Stomach smooth muscle (tissue), 2 donors: ENCODE data around the gene KIF12.

ENCODE experiments used
- H3K27ac ChIP-seq: one replicate; pipeline ENCODE4 v1.7.0; 2013; ENCODE audit warnings: mild to moderate bottlenecking, low read length, inconsistent platforms
- H3K27me3 ChIP-seq, 2 donors: one replicate each; pipeline ENCODE4 v1.7.0; 2013; ENCODE audit warnings: low read length in 2 of 2; ENCODE audit not compliant: insufficient read depth in 2 of 2, control insufficient read depth in 1 of 2
- H3K36me3 ChIP-seq, 2 donors: one replicate each; pipeline ENCODE4 v1.7.0; 2013; ENCODE audit warnings: low read length in 2 of 2; ENCODE audit not compliant: control insufficient read depth in 2 of 2, insufficient read depth in 2 of 2
- H3K4me1 ChIP-seq: one replicate; pipeline ENCODE4 v1.7.0; 2013; ENCODE audit warnings: low read length; ENCODE audit not compliant: control insufficient read depth, insufficient read depth
- H3K4me3 ChIP-seq, 2 donors: one replicate each; pipeline ENCODE4 v1.7.0; 2013; ENCODE audit warnings: low read length in 2 of 2
- H3K9ac ChIP-seq, 2 donors: one replicate each; pipeline ENCODE4 v1.7.0; 2013; ENCODE audit warnings: low read length in 2 of 2, mild to moderate bottlenecking in 1 of 2
- H3K9me3 ChIP-seq, 2 donors: one replicate each; pipeline ENCODE4 v1.7.0; 2013; ENCODE audit warnings: low read length in 2 of 2; ENCODE audit not compliant: control insufficient read depth in 2 of 2
- donor health status: healthy.
- donor health status: Pancreatic carcinoma.

Gene KIF12

DNA sequence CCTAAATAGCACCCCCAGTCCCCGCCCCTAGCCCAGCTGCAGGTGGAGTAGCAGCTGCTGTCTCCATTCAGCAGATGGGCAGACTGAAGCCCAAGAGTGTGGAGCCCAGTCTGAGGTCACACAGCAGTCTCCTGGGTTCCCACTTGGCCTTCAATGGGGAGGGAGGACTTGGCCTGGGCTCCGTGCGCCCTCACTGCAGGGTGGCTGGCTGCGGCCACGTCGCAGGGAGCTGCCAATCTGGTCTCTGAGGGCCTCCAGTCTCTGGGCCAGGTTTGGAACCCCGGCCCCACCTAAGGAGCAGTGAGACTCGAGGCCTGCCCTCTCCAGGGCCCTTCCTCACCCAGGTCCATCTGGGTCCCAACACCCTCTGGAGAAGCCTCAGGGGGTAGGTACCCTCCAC lies 7.4 kb downstream of the KIF12 start:
- Histone ChIP-seq H3K27me3 (peaks cover 2 to 3% of the 10 kb centered on the region in 2 donors), H3K4me3 (no peak overlapping the region), H3K36me3 (no peaks in the 10 kb centered on the region), H3K4me1 (no peaks in the 10 kb centered on the region), H3K27ac (no peak overlapping the region), H3K9ac (no peak overlapping the region), H3K9me3 (no peaks in the 10 kb centered on the region)

DNA sequence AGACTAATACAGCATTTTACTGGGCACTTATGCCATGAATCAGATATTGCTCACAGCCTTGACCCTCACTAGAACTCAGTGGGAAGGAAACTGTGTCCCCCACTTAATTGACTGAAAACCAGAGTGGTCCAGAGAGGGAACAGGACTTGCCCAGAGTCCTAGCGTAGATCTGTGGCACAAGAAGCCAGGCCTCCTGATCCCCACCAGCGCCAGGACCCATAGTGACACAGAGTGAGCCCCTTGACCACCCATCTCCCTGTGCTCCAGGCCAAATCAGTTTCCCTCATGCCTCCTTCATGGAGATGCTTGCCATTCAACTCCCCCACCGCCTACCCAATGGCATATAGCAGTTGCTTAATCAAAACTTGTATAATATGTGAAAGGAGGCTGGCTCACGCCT lies 8.3 kb downstream of the KIF12 start:
- no peak overlapping the region for H3K27ac ChIP-seq
- H3K36me3 ChIP-seq: no peaks in the 10 kb centered on the region
- no peak overlapping the region for H3K9ac ChIP-seq
- no peaks in the 10 kb centered on the region for H3K4me1 ChIP-seq
- H3K9me3 ChIP-seq: no peaks in the 10 kb centered on the region
- H3K27me3 ChIP-seq: peaks cover 0 to 2% of the 10 kb centered on the region in 2 donors
- H3K4me3 ChIP-seq: no peak overlapping the region

DNA sequence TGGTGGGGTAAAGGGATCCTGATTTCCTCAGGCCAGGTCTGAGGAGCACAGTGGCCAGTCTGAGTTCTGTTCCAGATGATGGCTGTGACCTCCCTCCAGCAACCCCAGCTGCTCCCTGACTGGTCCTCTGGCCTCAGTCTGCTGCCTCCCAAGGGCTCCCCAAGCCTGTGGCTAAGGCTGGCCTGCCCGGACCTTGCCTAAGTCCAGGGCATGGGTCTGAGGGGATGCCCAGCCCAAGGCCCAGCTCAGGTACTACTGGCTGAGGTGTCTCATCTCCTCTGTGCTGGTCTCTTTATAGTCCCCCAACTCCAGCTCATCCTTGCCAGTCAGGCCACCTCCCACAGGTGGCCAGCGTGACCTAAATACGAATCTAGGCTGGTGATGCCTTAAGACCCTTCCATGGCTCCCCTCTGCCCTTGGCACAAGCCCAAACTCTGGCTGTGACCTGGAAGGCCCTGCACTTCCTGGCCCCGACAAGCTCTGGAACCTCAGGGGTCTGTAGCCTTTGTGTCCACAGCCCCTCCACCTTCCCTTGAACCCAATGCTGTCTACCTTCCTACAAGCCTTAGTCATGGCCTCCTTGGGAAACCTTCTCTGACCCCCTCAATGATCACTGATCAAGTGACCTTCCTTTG lies 9.8 kb downstream of the KIF12 start:
- H3K4me1 ChIP-seq: peaks cover 4% of the 10 kb centered on the region
- no peak overlapping the region for H3K9ac ChIP-seq
- H3K9me3 ChIP-seq: no peaks in the 10 kb centered on the region
- H3K36me3 ChIP-seq: no peaks in the 10 kb centered on the region
- no peak overlapping the region for H3K27ac ChIP-seq
- peaks cover 0 to 2% of the 10 kb centered on the region in 2 donors for H3K27me3 ChIP-seq
- no peak overlapping the region for H3K4me3 ChIP-seq

DNA sequence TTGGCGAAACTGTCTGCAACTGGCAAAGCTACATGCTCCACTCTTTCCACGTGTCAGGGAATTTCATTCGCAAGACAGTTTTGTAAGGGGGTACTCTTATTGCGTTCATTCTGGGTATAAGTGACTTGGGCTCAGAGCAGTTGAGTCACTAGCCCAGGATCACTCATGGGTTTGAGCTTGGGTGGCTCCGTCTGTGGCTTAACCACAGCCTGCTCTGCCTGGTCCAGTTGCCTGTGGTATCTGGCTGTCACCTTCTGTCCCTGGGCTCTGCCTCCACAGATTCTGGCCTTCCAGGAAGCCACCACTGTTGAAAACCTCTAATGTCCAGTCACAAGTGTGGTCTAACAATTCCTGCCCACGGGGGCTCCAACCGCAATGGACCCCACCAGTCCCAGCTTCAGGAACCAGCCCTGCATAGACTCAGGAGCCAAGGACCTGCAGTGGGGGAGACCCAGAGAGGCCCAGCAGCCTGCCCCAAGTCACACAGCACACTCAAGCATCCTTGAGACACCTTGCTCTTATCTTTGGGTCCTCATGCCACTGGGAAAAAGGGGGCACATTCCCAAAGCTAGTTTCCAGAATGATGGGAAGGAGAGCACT lies 10.4 kb downstream of the KIF12 start:
- Histone ChIP-seq H3K36me3 (no peaks in the 10 kb centered on the region), H3K4me3 (no peak overlapping the region), H3K4me1 (peaks cover 4% of the 10 kb centered on the region), H3K9ac (no peak overlapping the region), H3K9me3 (no peaks in the 10 kb centered on the region), H3K27ac (no peak overlapping the region), H3K27me3 (peaks cover 0 to 2% of the 10 kb centered on the region in 2 donors)

DNA sequence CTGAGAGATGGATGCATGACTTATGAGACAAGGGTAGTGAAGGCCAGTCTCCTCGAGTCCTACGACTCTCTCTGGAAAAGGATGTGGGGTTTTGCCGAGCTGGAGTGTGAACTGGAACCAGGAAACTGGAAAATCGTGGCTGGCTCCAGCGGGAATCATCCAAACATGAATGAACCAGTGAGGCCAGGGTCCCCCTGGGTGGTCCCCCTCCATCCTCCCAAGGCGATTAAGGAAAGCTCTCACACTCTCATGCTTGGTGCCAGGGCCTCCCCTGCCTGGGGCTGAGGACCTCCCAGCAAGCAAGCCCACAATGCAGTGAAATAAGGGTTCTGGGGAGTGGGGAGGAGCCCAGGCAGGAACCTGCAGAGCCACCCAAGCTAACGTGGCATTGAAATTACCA lies 11.4 kb downstream of the KIF12 start:
- Histone ChIP-seq H3K9me3 (no peaks in the 10 kb centered on the region), H3K27me3 (peaks cover 0 to 2% of the 10 kb centered on the region in 2 donors), H3K9ac (no peak overlapping the region), H3K4me1 (peaks cover 5% of the 10 kb centered on the region), H3K4me3 (no peak overlapping the region), H3K27ac (no peak overlapping the region), H3K36me3 (no peaks in the 10 kb centered on the region)

DNA sequence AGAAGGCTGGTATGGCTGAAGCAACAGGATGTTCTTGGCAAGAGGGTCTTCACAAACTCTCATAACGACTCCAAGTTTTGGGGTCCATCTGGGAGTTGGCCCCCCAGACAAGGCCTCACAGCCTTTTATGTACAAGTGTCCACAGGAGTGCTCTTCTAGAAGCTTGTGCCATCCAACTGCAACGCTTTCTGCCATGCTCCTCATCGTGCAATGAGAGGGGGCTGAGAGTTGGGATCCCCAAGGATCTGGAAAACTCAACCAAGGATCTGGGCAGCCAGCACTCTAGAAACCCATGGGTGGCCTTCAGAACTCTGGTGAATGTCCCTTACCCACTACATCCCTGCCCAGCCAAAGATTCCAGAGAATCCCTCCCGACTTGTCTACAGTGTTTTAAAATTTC lies 12.5 kb downstream of the KIF12 start:
- Histone ChIP-seq H3K9ac (no peak overlapping the region), H3K9me3 (no peaks in the 10 kb centered on the region), H3K4me1 (peaks cover 7% of the 10 kb centered on the region), H3K4me3 (no peak overlapping the region), H3K27me3 (no peaks in the 10 kb centered on the region), H3K36me3 (no peaks in the 10 kb centered on the region), H3K27ac (no peak overlapping the region)

DNA sequence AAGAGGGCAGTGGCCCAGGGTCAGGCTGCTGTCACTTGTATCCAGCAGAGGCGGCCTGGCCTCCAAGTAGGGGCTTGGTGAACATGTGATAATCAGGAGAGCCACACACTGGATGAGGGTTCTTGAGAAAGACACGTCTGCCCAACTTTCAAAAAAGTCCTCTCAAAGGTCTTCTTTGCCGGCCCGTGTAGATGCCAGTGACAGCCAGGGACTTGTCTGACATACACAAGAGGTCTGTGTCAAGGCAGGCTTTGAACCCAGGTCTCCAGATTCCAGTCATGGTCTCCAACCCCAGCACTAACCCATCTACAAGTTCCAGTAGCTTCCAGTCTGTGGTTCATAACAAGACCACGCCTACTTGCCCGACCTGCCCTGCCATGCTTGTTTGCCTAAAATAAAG lies 13.1 kb downstream of the KIF12 start:
- Histone ChIP-seq H3K4me3 (no peak overlapping the region), H3K9me3 (no peaks in the 10 kb centered on the region), H3K36me3 (no peaks in the 10 kb centered on the region), H3K27ac (no peak overlapping the region), H3K27me3 (no peaks in the 10 kb centered on the region), H3K9ac (no peak overlapping the region), H3K4me1 (peaks cover 7% of the 10 kb centered on the region)

DNA sequence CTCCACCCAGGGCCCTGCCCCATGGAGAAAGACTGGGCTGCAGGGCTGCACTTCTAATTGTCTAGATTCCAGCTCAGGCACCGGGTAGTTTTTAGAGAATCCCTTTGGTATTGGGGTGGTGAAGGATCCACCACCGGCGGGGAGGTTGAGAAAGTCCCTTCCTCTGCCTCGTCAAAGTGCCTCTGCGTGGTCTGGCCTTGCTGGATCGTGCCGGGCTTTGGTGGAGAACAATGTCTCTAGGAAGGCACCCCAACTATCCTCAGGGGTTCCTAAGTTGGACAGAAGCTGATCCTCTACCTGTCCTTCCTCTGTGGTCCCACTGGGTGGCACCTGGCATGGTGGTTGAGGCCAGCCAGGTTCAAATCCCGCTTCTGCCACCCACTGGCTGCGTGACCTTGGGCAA lies 13.7 kb downstream of the KIF12 start:
- Histone ChIP-seq H3K4me3 (no peak overlapping the region), H3K9ac (no peak overlapping the region), H3K36me3 (no peaks in the 10 kb centered on the region), H3K27ac (no peak overlapping the region), H3K9me3 (no peaks in the 10 kb centered on the region), H3K4me1 (peaks cover 7% of the 10 kb centered on the region), H3K27me3 (no peaks in the 10 kb centered on the region)

DNA sequence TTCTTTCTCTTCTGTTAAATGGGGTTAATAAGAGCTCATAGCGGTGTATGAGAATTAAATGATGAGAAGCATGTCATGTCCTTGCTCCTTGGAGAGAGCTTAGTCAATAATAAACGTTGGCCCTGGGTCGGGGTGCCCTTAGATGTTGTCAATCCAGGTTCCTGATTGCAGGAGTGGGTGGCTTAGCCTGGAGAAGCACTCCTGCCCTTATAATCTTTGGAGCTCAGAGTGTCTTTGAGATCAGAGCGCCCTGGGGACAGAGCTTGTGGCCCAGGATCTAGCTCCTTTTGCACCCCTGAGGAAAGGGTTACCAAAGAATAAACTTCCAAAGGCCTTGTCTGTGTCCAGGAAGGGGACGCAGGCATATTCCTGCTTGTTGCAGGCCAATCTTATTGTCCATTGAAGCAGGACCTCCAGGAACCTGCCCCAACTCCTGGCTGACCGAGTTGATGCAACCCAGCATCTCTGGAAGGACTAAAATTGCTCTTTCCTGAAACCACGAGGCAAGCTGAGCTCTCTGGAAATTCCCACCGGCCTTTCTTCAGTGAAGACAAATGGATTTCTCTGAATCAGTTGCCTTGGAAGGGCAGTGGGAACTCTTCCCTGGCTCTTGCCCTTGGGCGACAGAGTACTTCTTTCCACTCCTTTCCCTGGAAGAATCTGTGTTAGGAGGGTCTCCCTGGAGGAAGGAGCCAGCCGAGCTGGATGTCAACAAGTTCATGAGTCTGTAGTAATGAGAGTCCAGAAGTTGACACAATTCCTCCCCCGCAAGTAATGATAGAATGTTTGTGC lies 14.6 kb downstream of the KIF12 start:
- Histone ChIP-seq H3K36me3 (no peaks in the 10 kb centered on the region), H3K9me3 (no peaks in the 10 kb centered on the region), H3K9ac (no peak overlapping the region), H3K4me3 (no peak overlapping the region), H3K27ac (no peak overlapping the region), H3K4me1 (peaks cover 7% of the 10 kb centered on the region), H3K27me3 (no peaks in the 10 kb centered on the region)

DNA sequence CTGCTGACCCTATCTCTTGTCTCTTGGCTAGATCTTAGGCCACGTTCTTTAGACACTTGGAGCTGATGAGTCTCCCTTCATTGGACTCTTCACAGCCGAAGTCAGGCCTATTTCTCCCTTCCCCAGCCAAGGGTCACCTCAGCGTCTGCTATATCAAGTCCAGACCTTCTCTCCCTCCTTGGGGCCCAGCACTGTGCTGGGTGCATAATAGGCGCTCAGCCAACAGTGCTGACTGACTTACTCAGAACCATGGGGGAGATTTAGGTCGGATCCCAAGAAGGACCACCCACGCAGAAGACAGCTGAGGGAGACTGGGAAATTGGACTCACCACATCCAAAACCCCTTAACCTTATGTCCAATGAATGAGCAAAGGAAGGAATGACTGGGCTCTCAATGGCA lies 15.4 kb downstream of the KIF12 start:
- no peaks in the 10 kb centered on the region for H3K9me3 ChIP-seq
- H3K36me3 ChIP-seq: no peaks in the 10 kb centered on the region
- peaks cover 7% of the 10 kb centered on the region for H3K4me1 ChIP-seq
- H3K4me3 ChIP-seq: no peak overlapping the region
- no peak overlapping the region for H3K27ac ChIP-seq
- H3K9ac ChIP-seq: no peak overlapping the region
- H3K27me3 ChIP-seq: peaks cover 0 to 2% of the 10 kb centered on the region in 2 donors
